ENCODE measurements around the gene DHRS1. TPM values are rescaled to one million over a fixed set of nuclear protein-coding genes. Genes with fewer than 3 reads are reported as not detected.

Gene DHRS1
- total and polyA plus RNA-seq, 9 of the 15 experiments (the other 6 are each of a cell fraction or from before 2014, with no cell fraction given), result 7.3 to 33.6 (median 13.3) TPM

GRCh38 chr14:24270537-24271133 is 28.9 kb downstream of the DHRS1 start:
- H3K9me3 ChIP-seq (replicated peaks; ENCODE audit: control insufficient read depth, insufficient read depth, low read depth, low read length), result no peaks in the 10 kb centered on the region
- no peaks in the 10 kb centered on the region for H3K27me3 ChIP-seq (ENCODE audit: control insufficient read depth in 2 of 2, insufficient read depth in 2 of 2, low read length in 2 of 2)
- H3K79me2 ChIP-seq (ENCODE audit: control insufficient read depth, insufficient read depth, low read length), result peaks cover 9% of the 10 kb centered on the region; the same call in 1 of the 3 replicates
- peak overlapping the region; percentile 94 for H3K4me3 ChIP-seq
- peak overlapping the region; percentile 92 for H3K4me2 ChIP-seq (ENCODE audit: insufficient read depth, low read length)
- peak overlapping the region; percentile 99 for H3K27ac ChIP-seq (ENCODE audit: extremely low read depth, low read depth, low read length)
- in situ Hi-C loops (cut with MboI), result no loop called here
- FAIRE-seq, result no peak
- peaks cover 2% of the 10 kb centered on the region for H3K9me1 ChIP-seq (ENCODE audit: control insufficient read depth, insufficient read depth, low read length)
- peak overlapping the region; percentile 95 for H2AFZ ChIP-seq (ENCODE audit: low read depth, low read length)
- H4K20me1 ChIP-seq (replicated peaks; ENCODE audit: control insufficient read depth, insufficient read depth, low read length), result no peaks in the 10 kb centered on the region; the same call in 1 of the 2 replicates
- no peaks in the 10 kb centered on the region; the same call in 2 of the 3 replicates for H3K36me3 ChIP-seq (ENCODE audit: control insufficient read depth, insufficient read depth, low read length)
- peak; percentile 8 for ATAC-seq
- peaks cover 25 to 26% of the 10 kb centered on the region in 2 experiments; a peak in 4 of 5 replicates for H3K4me1 ChIP-seq (replicated peaks in 1 of 2; ENCODE audit: control insufficient read depth in 2 of 2, insufficient read depth in 2 of 2, low read length in 2 of 2)
- peak overlapping the region; percentile 95 to 99 for H3K9ac ChIP-seq (ENCODE audit: insufficient read depth in 1 of 2, low read depth in 2 of 2, low read length in 2 of 2)
- ChIA-PET CTCF (ENCODE audit: low intra/inter-chr PET ratio) (interaction anchor here (0.6 to 1.0 kb wide), 2 partner anchors 27 to 28 kb away, joined by 3 to 6 read pairs; partner anchors contain the start of gene TINF2), POLR2A (interaction anchor here (0.6 to 2.1 kb wide), 7 partner anchors 9 to 166 kb away, joined by 3 to 11 read pairs (median 4); partner anchors contain the start of genes CIDEB, FITM1 and TINF2)
- 9% methylated on average over 13 of the region's 13 CpGs for WGBS (ENCODE audit: insufficient coverage, low coverage, missing lambda C conversion rate)
- no TSS peak for BruUV-seq (replicated peaks)
- DNase-seq (ENCODE audit: extremely low read depth in 1 of 4, low spot score in 3 of 4), result peak in 1 of 4 experiments; percentile 22
- intact Hi-C loops (cut with micrococcal nuclease), result loop anchor here (2.0 kb wide), 1 partner anchor 28 kb away; the partner anchor contains the start of gene TINF2
- no peak for TF ChIP-seq NR2F6 (CRISPR knock-in tag; IDR thresholded peaks at IDR 0.05)
- TF ChIP-seq ESRRA (IDR thresholded peaks at IDR 0.05; ENCODE audit: borderline replicate concordance, low read depth), result 0 out of 2 replicates have a peak, but pooled peaks have one; percentile 34
- no peak for TF ChIP-seq PURB (CRISPR knock-in tag; IDR thresholded peaks at IDR 0.05; ENCODE audit: low read depth)
- TF ChIP-seq BCOR (IDR thresholded peaks at IDR 0.05), result peak; percentile 96
- TF ChIP-seq CBX3 (IDR thresholded peaks at IDR 0.05; ENCODE audit: borderline replicate concordance in 1 of 2, low read length in 2 of 2), result 0 out of 3 replicates have a peak, but pooled peaks of 1 of the 2 experiments have one; percentile 56
- peak; percentile 91 for TF ChIP-seq SMARCA5 (IDR thresholded peaks at IDR 0.05)
- 0 out of 4 replicates have a peak, but pooled peaks of 1 of the 2 experiments have one; percentile 15 for TF ChIP-seq SIN3A (IDR thresholded peaks at IDR 0.05; ENCODE audit: borderline replicate concordance in 2 of 2, control insufficient read depth in 1 of 2, low read depth in 2 of 2, low read length in 2 of 2)
- peak; percentile 77; the same call in 1 of the 2 replicates for TF ChIP-seq CBX1 (IDR thresholded peaks at IDR 0.05; ENCODE audit: low read depth)
- TF ChIP-seq CHD4 (IDR thresholded peaks at IDR 0.05; ENCODE audit: insufficient read depth, insufficient replicate concordance, low read depth, low read length, poor library complexity, severe bottlenecking), result peak; percentile 90
- no peak for TF ChIP-seq BRD9 (IDR thresholded peaks at IDR 0.05; ENCODE audit: low read depth, partially characterized antibody)
- TF ChIP-seq ADNP (tag; IDR thresholded peaks at IDR 0.05), result peak; percentile 92
- peak; percentile 14; the same call in 1 of the 2 replicates for TF ChIP-seq ARID4B (CRISPR knock-in tag; IDR thresholded peaks at IDR 0.05)
- peak; percentile 80 to 90 for TF ChIP-seq KDM1A (IDR thresholded peaks at IDR 0.05)

Data from K562 (cell line).